ENCODE data around the gene FGGY. TPM values are rescaled to one million over a fixed set of nuclear protein-coding genes. Genes with fewer than 3 reads are reported as not detected.

The FGGY gene
- total RNA-seq, 2 experiments from 2014 or later, result 5.6 to 8.1 TPM

GRCh38 chr1:59751801-59752200 is 454.9 kb downstream of the FGGY start:
- Mint-ChIP-seq H3K9me3 (ENCODE audit: low read depth) (no peaks in the 10 kb centered on the region), H3K4me1 (peaks cover 2% of the 10 kb centered on the region), H3K27ac (no peak overlapping the region), H3K4me3 (no peak overlapping the region), H3K36me3 (ENCODE audit: low read depth) (no peaks in the 10 kb centered on the region), H3K27me3 (no peaks in the 10 kb centered on the region)
- POLR2A ChIA-PET, result no interaction called here
- CTCF ChIA-PET, result interaction anchor here (0.6 to 1.3 kb wide), 2 partner anchors 9 to 49 kb away, joined by 3 to 5 read pairs; no protein-coding TSS in a partner anchor
- DNase-seq (no peak), ATAC-seq (no peak)
- intact Hi-C loops (cut with DNase I, micrococcal nuclease), result no loop called here

GRCh38 chr1:59752556-59753414 is 455.9 kb downstream of the FGGY start:
- POLR2A ChIA-PET, result no interaction called here
- DNase-seq (no peak), ATAC-seq (no peak)
- peaks cover 2% of the 10 kb centered on the region for H3K4me1 Mint-ChIP-seq
- H3K27ac Mint-ChIP-seq, result no peak overlapping the region
- no peak overlapping the region for H3K4me3 Mint-ChIP-seq
- no peaks in the 10 kb centered on the region for H3K27me3 Mint-ChIP-seq
- intact Hi-C loops (cut with DNase I, micrococcal nuclease), result no loop called here
- CTCF ChIA-PET, result interaction anchor here (1.3 kb wide), 1 partner anchor 8 kb away, joined by 3 read pairs; no protein-coding TSS in a partner anchor
- no peaks in the 10 kb centered on the region for H3K36me3 Mint-ChIP-seq (ENCODE audit: low read depth)
- no peaks in the 10 kb centered on the region for H3K9me3 Mint-ChIP-seq (ENCODE audit: low read depth)

GRCh38 chr1:59755069-59755685 is 458.3 kb downstream of the FGGY start:
- no peak for ATAC-seq
- Mint-ChIP-seq H3K27me3 (no peaks in the 10 kb centered on the region), H3K4me1 (peaks cover 2% of the 10 kb centered on the region), H3K4me3 (no peak overlapping the region), H3K27ac (no peak overlapping the region), H3K9me3 (ENCODE audit: low read depth) (no peaks in the 10 kb centered on the region), H3K36me3 (ENCODE audit: low read depth) (no peaks in the 10 kb centered on the region)
- DNase-seq, result no peak
- CTCF ChIA-PET, result interaction anchor here (1.1 kb wide), 1 partner anchor 18 kb away, joined by 3 read pairs; no protein-coding TSS in a partner anchor
- POLR2A ChIA-PET, result no interaction called here
- intact Hi-C loops (cut with DNase I, micrococcal nuclease), result loop anchor here in 1 of 2 experiments (5.0 kb wide), 1 partner anchor 1238 kb away; no protein-coding TSS in a partner anchor

- Mint-ChIP-seq H3K4me1 (no peaks in the 10 kb centered on the region), H3K27ac (no peak overlapping the region), H3K27me3 (no peaks in the 10 kb centered on the region), H3K36me3 (ENCODE audit: low read depth) (no peaks in the 10 kb centered on the region), H3K4me3 (no peak overlapping the region), H3K9me3 (ENCODE audit: low read depth) (no peaks in the 10 kb centered on the region)
- DNase-seq (no peak), ATAC-seq (no peak)
- POLR2A ChIA-PET, result interaction anchor here (0.7 kb wide), 1 partner anchor 34 kb away, joined by 3 read pairs; no protein-coding TSS in a partner anchor
- intact Hi-C loops (cut with DNase I, micrococcal nuclease), result loop anchor here in 1 of 2 experiments (5.0 kb wide), 1 partner anchor 1240 kb away; no protein-coding TSS in a partner anchor
- CTCF ChIA-PET, result interaction anchor here (1.0 kb wide), 1 partner anchor 58 kb away, joined by 3 read pairs; no protein-coding TSS in a partner anchor
Observed at GRCh38 chr1:59757197-59757747, 460.4 kb downstream of the FGGY start.

GRCh38 chr1:59759156-59759925 is 462.4 kb downstream of the FGGY start:
- DNase-seq, result peak; percentile 84
- ATAC-seq, result peak; percentile 98
- H3K4me3 Mint-ChIP-seq, result peak overlapping the region; percentile 16
- no peaks in the 10 kb centered on the region for H3K36me3 Mint-ChIP-seq (ENCODE audit: low read depth)
- H3K4me1 Mint-ChIP-seq, result no peaks in the 10 kb centered on the region
- ChIA-PET POLR2A (no interaction called here), CTCF (interaction anchor here (0.5 to 2.8 kb wide), 39 partner anchors 9 to 1290 kb away, joined by 3 to 22 read pairs (median 4); no protein-coding TSS in a partner anchor)
- H3K27ac Mint-ChIP-seq, result no peak overlapping the region
- intact Hi-C loops (cut with DNase I, micrococcal nuclease), result loop anchor here (1.0 to 5.0 kb wide), 5 partner anchors 60 to 1243 kb away; no protein-coding TSS in a partner anchor
- no peaks in the 10 kb centered on the region for H3K9me3 Mint-ChIP-seq (ENCODE audit: low read depth)
- H3K27me3 Mint-ChIP-seq, result no peaks in the 10 kb centered on the region

- H3K4me1 Mint-ChIP-seq, result no peaks in the 10 kb centered on the region
- H3K9me3 Mint-ChIP-seq (ENCODE audit: low read depth), result no peaks in the 10 kb centered on the region
- intact Hi-C loops (cut with DNase I, micrococcal nuclease), result no loop called here
- H3K27me3 Mint-ChIP-seq, result no peaks in the 10 kb centered on the region
- ChIA-PET POLR2A (no interaction called here), CTCF (interaction anchor here (0.7 to 2.8 kb wide), 6 partner anchors 9 to 1246 kb away, joined by 3 to 22 read pairs (median 6); no protein-coding TSS in a partner anchor)
- no peak for DNase-seq
- H3K27ac Mint-ChIP-seq, result no peak overlapping the region
- no peaks in the 10 kb centered on the region for H3K36me3 Mint-ChIP-seq (ENCODE audit: low read depth)
- no peak overlapping the region for H3K4me3 Mint-ChIP-seq
- no peak for ATAC-seq
Observed at GRCh38 chr1:59761443-59761842, 464.5 kb downstream of the FGGY start.

GRCh38 chr1:59763418-59763817 is 466.5 kb downstream of the FGGY start:
- ChIA-PET POLR2A (no interaction called here), CTCF (interaction anchor here (1.2 kb wide), 1 partner anchor 9 kb away, joined by 3 read pairs; no protein-coding TSS in a partner anchor)
- no peaks in the 10 kb centered on the region for H3K27me3 Mint-ChIP-seq
- no peak overlapping the region for H3K4me3 Mint-ChIP-seq
- intact Hi-C loops (cut with DNase I, micrococcal nuclease), result no loop called here
- DNase-seq (no peak), ATAC-seq (no peak)
- H3K27ac Mint-ChIP-seq, result no peak overlapping the region
- no peaks in the 10 kb centered on the region for H3K4me1 Mint-ChIP-seq
- no peaks in the 10 kb centered on the region for H3K9me3 Mint-ChIP-seq (ENCODE audit: low read depth)
- no peaks in the 10 kb centered on the region for H3K36me3 Mint-ChIP-seq (ENCODE audit: low read depth)

- Mint-ChIP-seq H3K36me3 (ENCODE audit: low read depth) (no peaks in the 10 kb centered on the region), H3K4me1 (no peaks in the 10 kb centered on the region), H3K4me3 (no peak overlapping the region), H3K9me3 (ENCODE audit: low read depth) (no peaks in the 10 kb centered on the region), H3K27ac (no peak overlapping the region), H3K27me3 (no peaks in the 10 kb centered on the region)
- ATAC-seq, result no peak
- DNase-seq, result no peak
- intact Hi-C loops (cut with DNase I, micrococcal nuclease), result no loop called here
- POLR2A ChIA-PET, result no interaction called here
- CTCF ChIA-PET, result interaction anchor here (0.6 to 1.2 kb wide), 2 partner anchors 9 to 1739 kb away, joined by 3 to 4 read pairs; no protein-coding TSS in a partner anchor
Observed at GRCh38 chr1:59765011-59765730, 468.3 kb downstream of the FGGY start.

- DNase-seq (no peak), ATAC-seq (no peak)
- Mint-ChIP-seq H3K36me3 (ENCODE audit: low read depth) (no peaks in the 10 kb centered on the region), H3K4me3 (no peak overlapping the region), H3K27ac (no peak overlapping the region), H3K4me1 (no peaks in the 10 kb centered on the region), H3K27me3 (no peaks in the 10 kb centered on the region), H3K9me3 (ENCODE audit: low read depth) (no peaks in the 10 kb centered on the region)
- CTCF ChIA-PET, result no interaction called here
- intact Hi-C loops (cut with DNase I, micrococcal nuclease), result no loop called here
- POLR2A ChIA-PET, result no interaction called here
Observed at GRCh38 chr1:59766227-59766855, 469.4 kb downstream of the FGGY start.

GRCh38 chr1:59767119-59767518 is 470.2 kb downstream of the FGGY start:
- intact Hi-C loops (cut with DNase I, micrococcal nuclease), result no loop called here
- H3K36me3 Mint-ChIP-seq (ENCODE audit: low read depth), result no peaks in the 10 kb centered on the region

More at GRCh38 chr1:59767119-59767518, 470.2 kb downstream of the FGGY start:
- no peak overlapping the region for H3K27ac Mint-ChIP-seq
- ChIA-PET CTCF (interaction anchor here (0.7 kb wide), 1 partner anchor 181 kb away, joined by 3 read pairs; no protein-coding TSS in a partner anchor), POLR2A (no interaction called here)
- DNase-seq (no peak), ATAC-seq (no peak)
- H3K9me3 Mint-ChIP-seq (ENCODE audit: low read depth), result no peaks in the 10 kb centered on the region
- H3K4me1 Mint-ChIP-seq, result no peaks in the 10 kb centered on the region
- H3K27me3 Mint-ChIP-seq, result no peaks in the 10 kb centered on the region
- no peak overlapping the region for H3K4me3 Mint-ChIP-seq

All from activated CD4-positive, alpha-beta T cell treated with anti-CD3 and anti-CD28 coated beads for 36 hours (primary cell).